HepG2 (cell line): ENCODE data around the gene CADPS.

Experiments
- CTCF ChIP-seq: sonication (generic); formaldehyde crosslinking; IDR thresholded peaks from 2 replicates; pipeline ENCODE4 v1.5.0; 2020; ENCODE audit warnings: mild to moderate bottlenecking, missing genetic modification reagents, moderate library complexity
- E2F5 ChIP-seq: sonication (generic); formaldehyde crosslinking; conservative IDR thresholded peaks from 2 replicates; pipeline ENCODE4 v1.4.0; 2020; ENCODE audit warnings: missing genetic modification reagents
- FIP1L1 ChIP-seq: fragments of 200-400 bp; formaldehyde crosslinking; IDR thresholded peaks from 2 replicates; pipeline ENCODE4 v1.6.1; 2018; ENCODE audit warnings: low read depth, mild to moderate bottlenecking, low read length, moderate library complexity, borderline replicate concordance; ENCODE audit not compliant: insufficient read depth
- FOXK1 ChIP-seq: sonication (generic); formaldehyde crosslinking; IDR thresholded peaks from 2 replicates; pipeline ENCODE4 v1.4.0; 2020; ENCODE audit warnings: low read depth, missing genetic modification reagents, borderline replicate concordance
- IRF2 ChIP-seq: IDR thresholded peaks from 2 replicates; pipeline ENCODE4 v1.6.1; 2018; ENCODE audit warnings: missing genetic modification reagents, missing compliant biosample characterization
- NR3C1 ChIP-seq: sonication (generic); formaldehyde crosslinking; IDR thresholded peaks from 2 replicates; pipeline ENCODE4 v1.4.0; 2020; ENCODE audit warnings: missing genetic modification reagents
- ZNF512 ChIP-seq: sonication (generic); formaldehyde crosslinking; IDR thresholded peaks from 2 replicates; pipeline ENCODE4 v1.4.0; 2020; ENCODE audit warnings: mild to moderate bottlenecking, missing genetic modification reagents
- ZNF772 ChIP-seq: sonication (generic); formaldehyde crosslinking; IDR thresholded peaks from 2 replicates; pipeline ENCODE4 v1.5.0; 2020; ENCODE audit warnings: mild to moderate bottlenecking, missing genetic modification reagents

GRCh38 chr3:62895901-62896300 is 20.7 kb upstream of the CADPS start:
- TF ChIP-seq NR3C1 (CRISPR knock-in tag) (no peak), E2F5 (CRISPR knock-in tag) (no peak), CTCF (CRISPR knock-in tag) (no peak), FIP1L1 (no peak), ZNF772 (no peak), ZNF512 (CRISPR knock-in tag) (no peak), IRF2 (CRISPR knock-in tag) (no peak), FOXK1 (CRISPR knock-in tag) (no peak)
